HEK293T (cell line): ENCODE results near the gene KIT.

Experiments
- BHLHE40 ChIP-seq: fragments of 450-650 bp; IDR thresholded peaks from 2 replicates; pipeline ENCODE4 v1.6.1; 2016; ENCODE audit warnings: mild to moderate bottlenecking, moderate library complexity, borderline replicate concordance
- ELF4 ChIP-seq: fragments of 450-650 bp; IDR thresholded peaks from 2 replicates; pipeline ENCODE4 v1.6.1; 2017; ENCODE audit warnings: antibody characterized with exemption
- FOXK2 ChIP-seq: fragments of 450-650 bp; IDR thresholded peaks from 2 replicates; pipeline ENCODE4 v1.6.1; 2016; ENCODE audit warnings: mild to moderate bottlenecking
- FOXM1 ChIP-seq: fragments of 450-650 bp; IDR thresholded peaks from 2 replicates; pipeline ENCODE4 v1.6.1; 2017; ENCODE audit warnings: mild to moderate bottlenecking, borderline replicate concordance
- HDGF ChIP-seq: fragments of 450-650 bp; IDR thresholded peaks from 2 replicates; pipeline ENCODE4 v1.6.1; 2017; ENCODE audit warnings: antibody characterized with exemption, borderline replicate concordance
- LEF1 ChIP-seq: fragments of 450-650 bp; IDR thresholded peaks from 2 replicates; pipeline ENCODE4 v1.6.1; 2017; ENCODE audit warnings: mild to moderate bottlenecking, borderline replicate concordance
- NFRKB ChIP-seq: fragments of 450-650 bp; IDR thresholded peaks from 2 replicates; pipeline ENCODE4 v1.6.1; 2016; ENCODE audit warnings: mild to moderate bottlenecking, moderate library complexity
- SP1 ChIP-seq: fragments of 450-650 bp; IDR thresholded peaks from 2 replicates; pipeline ENCODE4 v1.6.1; 2017
- SUZ12 ChIP-seq: fragments of 450-650 bp; IDR thresholded peaks from 2 replicates; pipeline ENCODE4 v1.6.1; 2016; ENCODE audit warnings: mild to moderate bottlenecking
- TARDBP ChIP-seq: fragments of 450-650 bp; IDR thresholded peaks from 2 replicates; pipeline ENCODE4 v1.6.1; 2016
- ZNF384 ChIP-seq: fragments of 450-650 bp; IDR thresholded peaks from 2 replicates; pipeline ENCODE4 v1.6.1; 2016

DNA sequence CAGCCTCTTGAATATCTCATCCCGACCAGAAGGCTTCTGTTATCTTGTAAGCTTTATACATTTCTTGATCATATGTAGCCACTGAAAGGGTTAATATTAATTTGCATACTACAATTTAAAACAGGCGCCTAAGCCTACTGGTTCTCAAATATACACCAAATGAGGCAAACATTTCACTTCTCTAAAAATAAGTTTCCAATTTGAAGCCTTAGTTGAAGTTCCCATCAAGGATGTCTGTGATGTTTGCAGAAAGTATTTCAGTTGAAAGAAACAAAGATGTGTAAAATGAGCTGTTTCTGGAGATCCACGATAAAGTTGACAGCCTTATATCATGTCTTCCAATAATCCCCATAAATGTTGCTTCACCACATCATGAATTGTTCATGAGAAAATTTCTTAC, 70.6 kb downstream of the KIT start:
- TF ChIP-seq ZNF384, result no peak
- TF ChIP-seq FOXK2, result no peak
- TF ChIP-seq FOXM1, result no peak
- TF ChIP-seq HDGF, result no peak
- TF ChIP-seq SP1, result no peak
- TF ChIP-seq TARDBP, result no peak
- TF ChIP-seq LEF1, result no peak
- no peak for TF ChIP-seq NFRKB
- TF ChIP-seq SUZ12, result no peak
- TF ChIP-seq ELF4, result no peak
- TF ChIP-seq BHLHE40, result no peak
